HCT116 (cell line): ENCODE data around the gene CNTN4. TPM values are rescaled to one million over a fixed set of nuclear protein-coding genes. Genes with fewer than 3 reads are reported as not detected.

Experiments used
- ATAC-seq: fragments of 200-7000 bp; cut with Tn5 transposase; 2 replicates; pipeline ENCODE4 v1.9.1; 2020; ENCODE audit warnings: mild to moderate bottlenecking, moderate library complexity
- BruUV-seq: library from RNA; stranded (reverse); fragments of 400-500 nt; replicated peaks from 2 replicates; lab custom pipeline; 2021; lab: Mats Ljungman, UMichigan
- CTCF ChIA-PET: fragments of 300-600 bp; sonication (Branson Sonifier 250); formaldehyde crosslinking; loops from one replicate; lab custom pipeline; 2021; ENCODE audit warnings: antibody characterized with exemption; lab: Charles Lee
- POLR2A ChIA-PET: fragments of 300-600, 350-600 bp; sonication (Branson Sonifier 250); formaldehyde crosslinking; loops from one replicate; lab custom pipeline; 2021; ENCODE audit warnings: antibody characterized with exemption; lab: Charles Lee
- RAD21 ChIA-PET, 2 experiments: fragments of 300-600 bp; sonication (Branson Sonifier 250); formaldehyde crosslinking; loops; one replicate each; lab custom pipeline; 2023; ENCODE audit warnings: low total read pairs in 2 of 2; ENCODE audit not compliant: uncharacterized antibody in 2 of 2, unreplicated experiment in 2 of 2, low non-redundant PET in 1 of 2; lab: Charles Lee
- DNase-seq: peaks from one replicate; pipeline ENCODE4 v3.0.0-alpha.2; 2010; ENCODE audit warnings: low read depth, low spot score
- H2AFZ ChIP-seq: fragments of 200-600 bp; shearing (Covaris generic), sonication (generic); 2 replicates; pipeline ENCODE4 v1.6.1; 2017; ENCODE audit warnings: low read depth, mixed run types, mixed read lengths, antibody characterized with exemption, low read length; ENCODE audit not compliant: poor library complexity, severe bottlenecking
- H3K27ac ChIP-seq: 2 replicates; pipeline ENCODE4 v1.5.1; 2012; ENCODE audit warnings: low read depth, low read length
- H3K27me3 ChIP-seq: fragments of 200-600 bp; sonication (generic); 2 replicates; pipeline ENCODE4 v1.6.1; 2016; ENCODE audit warnings: mixed run types, low read length, mixed read lengths; ENCODE audit not compliant: insufficient read depth
- H3K36me3 ChIP-seq, 2 experiments: fragments of 200-500 bp in 1 of 2; fragments of 200-600 bp in 1 of 2; sonication (Bioruptor generic) in 1 of 2; sonication (generic) in 1 of 2; 2 replicates each; pipeline versions ENCODE4 v1.5.1 to v1.6.1; 2014 to 2016; ENCODE audit warnings: low read length in 2 of 2, inconsistent platforms in 1 of 2, mixed read lengths in 1 of 2, mixed run types in 1 of 2; ENCODE audit not compliant: insufficient read depth in 2 of 2, control insufficient read depth in 1 of 2
- H3K4me1 ChIP-seq, 2 experiments: fragments of 200-600 bp in 1 of 2; sonication (generic) in 1 of 2; 2 replicates each; pipeline versions ENCODE4 v1.5.1 to v1.6.1; 2012 to 2017; ENCODE audit warnings: low read length in 2 of 2, inconsistent platforms in 1 of 2, mild to moderate bottlenecking in 1 of 2, mixed read lengths in 1 of 2, mixed run types in 1 of 2, moderate library complexity in 1 of 2; ENCODE audit not compliant: insufficient read depth in 2 of 2, control insufficient read depth in 1 of 2
- H3K4me2 ChIP-seq: fragments of 200-600 bp; sonication (generic); 2 replicates; pipeline ENCODE4 v1.6.1; 2017; ENCODE audit warnings: mixed run types, low read length, mixed read lengths
- H3K4me3 ChIP-seq, 2 experiments: fragments of 200-600 bp in 1 of 2; sonication (generic) in 1 of 2; replicated peaks in 1 of 2; 2 replicates each; pipeline ENCODE4 v1.5.1; 2011 to 2016; ENCODE audit warnings: low read length in 2 of 2, control low read depth in 1 of 2, low read depth in 1 of 2, mild to moderate bottlenecking in 1 of 2, mixed read lengths in 1 of 2, mixed run types in 1 of 2
- H3K79me2 ChIP-seq: fragments of 200-600 bp; sonication (generic); 2 replicates; pipeline ENCODE4 v1.6.1; 2017; ENCODE audit warnings: mild to moderate bottlenecking, mixed run types, low read length, moderate library complexity, mixed read lengths; ENCODE audit not compliant: insufficient read depth
- H3K9ac ChIP-seq: fragments of 200-600 bp; sonication (generic); 2 replicates; pipeline ENCODE4 v1.6.1; 2016; ENCODE audit warnings: low read length, mixed read lengths
- H3K9me2 ChIP-seq: fragments of 200-600 bp; sonication (generic), shearing (Covaris generic); 2 replicates; pipeline ENCODE4 v1.6.1; 2017; ENCODE audit warnings: mixed run types, mild to moderate bottlenecking, moderate library complexity; ENCODE audit not compliant: insufficient read depth
- H3K9me3 ChIP-seq, 2 experiments: fragments of 200-500 bp in 1 of 2; fragments of 200-600 bp in 1 of 2; sonication (Bioruptor generic) in 1 of 2; sonication (generic) in 1 of 2; 2 replicates each; pipeline ENCODE4 v1.6.1; 2014 to 2017; ENCODE audit warnings: low read length in 2 of 2, mixed read lengths in 2 of 2, inconsistent platforms in 1 of 2, low read depth in 1 of 2, mild to moderate bottlenecking in 1 of 2, mixed run types in 1 of 2, moderate library complexity in 1 of 2; ENCODE audit not compliant: control insufficient read depth in 1 of 2, insufficient read depth in 1 of 2
- H4K20me1 ChIP-seq: fragments of 200-600 bp; sonication (generic), shearing (Covaris generic); 2 replicates; pipeline ENCODE4 v1.6.1; 2017; ENCODE audit warnings: mixed run types, mild to moderate bottlenecking, moderate library complexity; ENCODE audit not compliant: insufficient read depth
- CBX3 ChIP-seq: IDR thresholded peaks from 2 replicates; pipeline ENCODE4 v1.6.1; 2012; ENCODE audit warnings: low read depth
- ELF1 ChIP-seq: IDR thresholded peaks from 2 replicates; pipeline ENCODE4 v1.6.1; 2012; ENCODE audit warnings: low read depth, borderline replicate concordance
- EZH2phosphoT487 ChIP-seq: fragments of 200-600 bp; IDR thresholded peaks from 2 replicates; pipeline ENCODE4 v1.6.1; 2018; ENCODE audit warnings: antibody characterized with exemption, borderline replicate concordance
- POLR2A ChIP-seq: IDR thresholded peaks from 2 replicates; pipeline ENCODE4 v1.7.0; 2011; ENCODE audit warnings: borderline replicate concordance; ENCODE audit not compliant: insufficient read depth, insufficient read length; ENCODE audit errors: extremely low read depth
- RAD21 ChIP-seq: IDR thresholded peaks from 2 replicates; pipeline ENCODE4 v1.6.1; 2012; ENCODE audit warnings: low read depth, mild to moderate bottlenecking
- SIN3A ChIP-seq: IDR thresholded peaks from 2 replicates; pipeline ENCODE4 v1.6.1; 2012; ENCODE audit warnings: low read depth
- SRF ChIP-seq: IDR thresholded peaks from 2 replicates; pipeline ENCODE4 v1.6.1; 2012; ENCODE audit warnings: low read depth
- TCF7L2 ChIP-seq: IDR thresholded peaks from 2 replicates; pipeline ENCODE4 v1.7.0; 2011; ENCODE audit warnings: borderline replicate concordance, inconsistent platforms; ENCODE audit not compliant: insufficient read depth, insufficient read length; ENCODE audit errors: extremely low read depth
- intact Hi-C: fragments of 100-400 bp; cut with micrococcal nuclease; formaldehyde crosslinking; loops from 2 replicates; pipeline ENCODE4 v1.10.0; 2022
- total RNA-seq: library from RNA; stranded (reverse); gene quantifications from one replicate; pipeline ENCODE4 v1.2.1, GENCODE V29; 2021; ENCODE audit not compliant: unreplicated experiment
- TF ChIP-seq, protein P1 (sequence below): IDR thresholded peaks from 2 replicates; pipeline ENCODE4 v1.6.1; 2011; ENCODE audit warnings: mild to moderate bottlenecking, low read length, moderate library complexity; ENCODE audit not compliant: insufficient replicate concordance; ENCODE audit errors: extremely low read depth

Gene CNTN4
- total RNA-seq, 1 experiment from 2014 or later = not detected

DNA sequence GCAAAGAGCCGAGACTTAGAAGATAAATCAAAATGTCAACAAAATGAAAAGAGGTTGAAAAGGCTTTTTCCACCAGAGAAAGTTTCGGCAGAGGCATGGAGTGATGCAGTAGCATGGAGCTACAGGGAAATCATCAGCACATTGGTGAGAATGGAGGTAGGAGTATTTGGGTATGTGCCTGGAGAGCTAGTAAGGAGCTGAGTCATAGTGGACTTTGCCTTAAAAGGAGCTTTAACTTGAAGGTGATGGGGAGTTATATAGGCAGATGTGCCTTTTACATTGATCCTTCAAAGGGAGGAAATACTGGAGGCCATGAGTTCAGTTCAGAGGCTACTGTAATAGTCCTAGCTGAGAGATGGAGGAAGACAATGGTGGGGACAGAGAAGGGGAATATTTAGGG, 967.2 kb downstream of the CNTN4 start:
- RAD21 ChIA-PET = no interaction called here
- intact Hi-C loops = no loop called here
- POLR2A ChIA-PET = no interaction called here
- Histone ChIP-seq H3K9me3 (no peaks in the 10 kb centered on the region), H2AFZ (no peak overlapping the region), H3K27ac (no peak overlapping the region), H4K20me1 (no peaks in the 10 kb centered on the region), H3K9ac (no peak overlapping the region), H3K4me2 (no peak overlapping the region), H3K36me3 (no peaks in the 10 kb centered on the region), H3K27me3 (no peaks in the 10 kb centered on the region), H3K4me3 (no peak overlapping the region), H3K79me2 (no peaks in the 10 kb centered on the region), H3K4me1 (peaks cover 0 to 4% of the 10 kb centered on the region in 2 experiments; a peak in 1 of 4 replicates), H3K9me2 (no peaks in the 10 kb centered on the region)
- DNase-seq = no peak
- no peak for TF ChIP-seq CBX3
- TF ChIP-seq SRF = peak; percentile 30; the same call in 1 of the 2 replicates
- ATAC-seq = no peak
- no TSS peak for BruUV-seq
- CTCF ChIA-PET = no interaction called here

DNA sequence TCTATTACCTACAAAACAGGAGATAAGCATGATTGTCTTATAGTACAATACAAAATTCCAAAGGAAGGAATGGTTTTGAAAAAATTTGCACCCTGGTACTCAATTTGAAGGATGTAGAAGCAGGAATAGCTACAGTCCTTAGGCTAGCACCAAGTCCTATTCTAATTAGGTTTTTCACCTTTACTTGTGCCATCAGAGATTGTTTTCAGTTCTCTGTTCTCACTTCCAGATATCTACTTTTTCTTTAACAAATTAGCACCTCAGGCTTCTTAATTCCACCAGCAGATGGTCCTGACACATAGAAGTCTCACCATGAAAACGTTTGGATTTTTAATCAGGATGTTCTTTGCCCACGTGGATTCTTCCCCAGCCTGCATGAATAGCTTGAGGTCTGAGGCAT, 967.7 kb downstream of the CNTN4 start:
- Histone ChIP-seq H3K27me3 (no peaks in the 10 kb centered on the region), H3K4me1 (peaks cover 0 to 4% of the 10 kb centered on the region in 2 experiments; a peak in 1 of 4 replicates), H3K27ac (no peak overlapping the region), H3K9ac (no peak overlapping the region), H3K9me2 (no peaks in the 10 kb centered on the region), H4K20me1 (no peaks in the 10 kb centered on the region), H3K36me3 (no peaks in the 10 kb centered on the region), H3K79me2 (no peaks in the 10 kb centered on the region), H3K4me3 (no peak overlapping the region), H3K4me2 (no peak overlapping the region), H3K9me3 (no peaks in the 10 kb centered on the region), H2AFZ (no peak overlapping the region)
- ChIA-PET POLR2A (no interaction called here), CTCF (no interaction called here), RAD21 (no interaction called here)
- BruUV-seq = no TSS peak
- no peak for TF ChIP-seq RAD21
- TF ChIP-seq, protein P1, sequence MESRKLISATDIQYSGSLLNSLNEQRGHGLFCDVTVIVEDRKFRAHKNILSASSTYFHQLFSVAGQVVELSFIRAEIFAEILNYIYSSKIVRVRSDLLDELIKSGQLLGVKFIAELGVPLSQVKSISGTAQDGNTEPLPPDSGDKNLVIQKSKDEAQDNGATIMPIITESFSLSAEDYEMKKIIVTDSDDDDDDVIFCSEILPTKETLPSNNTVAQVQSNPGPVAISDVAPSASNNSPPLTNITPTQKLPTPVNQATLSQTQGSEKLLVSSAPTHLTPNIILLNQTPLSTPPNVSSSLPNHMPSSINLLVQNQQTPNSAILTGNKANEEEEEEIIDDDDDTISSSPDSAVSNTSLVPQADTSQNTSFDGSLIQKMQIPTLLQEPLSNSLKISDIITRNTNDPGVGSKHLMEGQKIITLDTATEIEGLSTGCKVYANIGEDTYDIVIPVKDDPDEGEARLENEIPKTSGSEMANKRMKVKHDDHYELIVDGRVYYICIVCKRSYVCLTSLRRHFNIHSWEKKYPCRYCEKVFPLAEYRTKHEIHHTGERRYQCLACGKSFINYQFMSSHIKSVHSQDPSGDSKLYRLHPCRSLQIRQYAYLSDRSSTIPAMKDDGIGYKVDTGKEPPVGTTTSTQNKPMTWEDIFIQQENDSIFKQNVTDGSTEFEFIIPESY = no peak
- no peak for TF ChIP-seq EZH2phosphoT487
- TF ChIP-seq POLR2A = no peak
- no peak for TF ChIP-seq ELF1
- TF ChIP-seq SIN3A = no peak
- no peak for TF ChIP-seq TCF7L2
- DNase-seq (no peak), ATAC-seq (no peak)
- intact Hi-C loops = no loop called here
